ENCODE results near the gene MATN1.
"Not testable (repeated sequence)": the region's sequence is repeated elsewhere in the genome, so short reads cannot be mapped to it uniquely, and the experiment has no call there.

MATN1 gene

GRCh38 chr1:30723331-30723755 lies at the start of gene MATN1:
Gene MATN1 (minus strand): TSS chr1:30723585. CDS start chr1:30723551, 34 bp downstream.
- DNase-seq (ENCODE audit: low spot score) = no peak

GRCh38 chr1:30771005-30771404 lies 47.6 kb upstream of the MATN1 start:
- no peak for DNase-seq (ENCODE audit: low spot score)

DNA sequence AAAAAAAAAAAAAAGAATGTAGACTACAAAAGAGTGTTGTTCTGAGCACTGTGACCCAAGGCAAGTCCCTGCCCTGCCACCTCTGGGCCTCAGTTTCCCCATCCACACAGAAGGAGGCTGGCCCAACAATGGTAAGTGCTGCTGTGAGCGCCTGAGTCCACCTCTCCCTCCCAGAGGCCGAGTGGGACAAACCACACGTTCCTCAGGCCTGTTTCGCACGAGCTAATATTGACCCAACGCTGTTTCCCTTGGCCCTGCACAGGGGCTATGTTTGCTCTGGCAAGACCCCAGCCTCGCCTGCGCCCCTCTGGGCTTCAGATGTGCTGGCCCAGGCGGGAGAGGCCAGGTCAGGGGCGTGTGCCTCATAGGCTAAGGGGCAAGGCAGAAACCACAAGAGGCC lies 46.8 kb upstream of the MATN1 start:
- DNase-seq (ENCODE audit: low spot score) = no peak

- DNase-seq (ENCODE audit: low spot score) = no peak
These were observed 45.7 kb upstream of the MATN1 start for GRCh38 chr1:30768830-30769718.

DNA sequence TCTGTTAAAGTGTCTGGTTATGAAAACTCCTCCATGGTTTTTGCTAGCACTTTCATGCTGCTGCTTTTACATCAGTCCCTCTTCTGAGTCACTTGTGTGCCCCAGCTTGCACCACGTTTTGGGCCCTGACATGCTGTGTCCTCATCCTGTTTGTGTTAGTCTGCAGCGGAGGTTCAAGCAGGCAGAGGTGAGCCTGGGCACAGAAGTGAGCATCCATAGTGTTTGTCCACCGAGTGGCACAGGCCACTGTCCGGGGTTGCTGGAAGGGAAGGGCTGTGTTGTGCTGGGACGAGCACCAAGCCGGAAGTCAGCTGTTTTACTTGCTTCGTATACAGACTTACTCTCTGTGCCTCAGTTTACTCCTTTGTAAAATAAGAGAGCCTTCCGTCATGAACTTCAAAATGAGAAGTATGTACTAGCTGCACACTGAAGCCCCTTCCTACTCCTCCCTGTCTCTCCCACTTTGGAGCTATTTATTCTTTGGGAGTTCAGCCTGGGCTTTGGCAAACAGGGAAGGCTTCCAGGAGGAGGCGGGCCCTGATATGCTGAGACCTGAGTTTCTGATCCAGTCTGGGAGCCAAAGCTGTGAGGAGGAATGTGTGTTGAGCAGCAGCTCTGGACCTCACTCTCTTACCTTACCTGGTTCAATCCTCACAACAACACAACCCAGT lies 44.9 kb upstream of the MATN1 start:
- DNase-seq (ENCODE audit: low spot score) = no peak

- not testable (repeated sequence) for DNase-seq (ENCODE audit: low spot score)
These were observed 43.6 kb upstream of the MATN1 start for GRCh38 chr1:30766948-30767347.

DNA sequence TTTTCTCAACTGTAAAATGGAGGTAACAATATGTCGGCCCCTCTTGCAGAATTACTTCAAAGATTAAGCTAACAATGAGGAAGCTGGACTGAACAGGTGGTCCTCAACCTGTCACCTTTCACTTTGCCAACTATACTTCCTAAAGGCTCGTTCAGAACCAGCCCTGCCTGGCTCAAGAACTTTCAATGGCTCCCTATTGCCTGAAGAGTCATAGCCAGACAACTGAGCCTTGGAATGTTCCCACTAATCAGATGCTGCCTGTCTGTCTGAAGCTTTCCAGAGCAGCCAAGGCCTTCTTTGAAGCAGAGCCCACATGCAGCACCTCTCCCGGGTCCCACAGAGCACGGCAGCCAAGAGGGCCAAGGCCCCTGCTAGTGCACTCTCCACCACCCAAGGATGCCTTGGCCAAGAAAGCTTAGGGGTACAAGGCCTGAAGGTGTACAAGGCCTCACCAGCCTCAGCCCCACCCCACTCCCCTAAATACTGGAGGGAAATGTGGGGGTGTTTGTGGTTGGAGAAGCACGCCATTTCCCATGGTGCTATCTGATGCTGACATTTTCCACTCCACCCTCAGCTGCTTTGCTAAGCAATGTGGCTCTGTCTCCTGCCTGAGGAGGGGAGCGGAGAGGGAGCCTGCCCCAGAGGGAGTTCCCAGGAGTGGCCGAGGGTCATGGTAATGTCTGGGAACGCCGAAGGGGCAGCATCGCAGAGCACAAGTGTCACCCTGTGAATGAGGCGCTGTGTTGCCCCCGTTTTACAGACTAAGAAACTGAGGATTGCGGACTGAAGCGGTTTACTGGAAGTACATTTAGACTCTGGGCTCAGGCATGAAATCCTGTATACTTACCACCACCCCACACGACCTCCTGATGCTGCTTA lies 42.4 kb upstream of the MATN1 start:
- no peak for DNase-seq (ENCODE audit: low spot score)

DNA sequence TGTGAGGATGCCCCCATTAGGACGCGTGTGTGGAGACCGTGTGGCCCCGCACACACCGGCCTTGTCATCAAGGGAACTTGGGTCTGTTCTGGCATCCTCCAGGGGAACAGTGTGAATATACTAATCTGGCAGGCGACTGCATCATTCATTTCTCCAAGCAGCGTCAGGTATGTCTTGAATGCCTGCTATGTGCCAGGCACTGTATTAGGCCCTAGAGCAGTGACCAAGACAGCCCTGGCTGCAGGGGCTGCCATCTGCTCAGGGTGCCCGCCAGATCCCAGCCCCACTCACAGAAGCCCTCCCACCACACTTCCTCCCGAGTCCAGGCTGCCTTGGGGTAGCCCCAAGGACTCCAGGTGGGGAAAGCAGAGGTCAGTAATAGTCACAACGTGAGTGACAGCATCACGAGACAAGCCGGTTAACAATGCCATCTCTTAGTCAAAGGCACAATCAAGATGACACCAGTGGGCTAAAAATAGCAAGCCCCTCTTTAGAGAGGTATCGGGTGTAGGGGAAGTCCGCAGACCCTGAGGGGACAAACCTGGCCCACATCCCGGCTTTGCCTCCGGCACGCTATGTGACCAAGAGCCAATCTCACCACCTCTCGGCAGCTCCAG lies 41.7 kb upstream of the MATN1 start:
- no peak for DNase-seq (ENCODE audit: low spot score)

- no peak for DNase-seq (ENCODE audit: low spot score)
These were observed 41.0 kb upstream of the MATN1 start for GRCh38 chr1:30764396-30764795.

GRCh38 chr1:30763651-30764248 lies 40.4 kb upstream of the MATN1 start:
- DNase-seq (ENCODE audit: low spot score) = no peak

DNA sequence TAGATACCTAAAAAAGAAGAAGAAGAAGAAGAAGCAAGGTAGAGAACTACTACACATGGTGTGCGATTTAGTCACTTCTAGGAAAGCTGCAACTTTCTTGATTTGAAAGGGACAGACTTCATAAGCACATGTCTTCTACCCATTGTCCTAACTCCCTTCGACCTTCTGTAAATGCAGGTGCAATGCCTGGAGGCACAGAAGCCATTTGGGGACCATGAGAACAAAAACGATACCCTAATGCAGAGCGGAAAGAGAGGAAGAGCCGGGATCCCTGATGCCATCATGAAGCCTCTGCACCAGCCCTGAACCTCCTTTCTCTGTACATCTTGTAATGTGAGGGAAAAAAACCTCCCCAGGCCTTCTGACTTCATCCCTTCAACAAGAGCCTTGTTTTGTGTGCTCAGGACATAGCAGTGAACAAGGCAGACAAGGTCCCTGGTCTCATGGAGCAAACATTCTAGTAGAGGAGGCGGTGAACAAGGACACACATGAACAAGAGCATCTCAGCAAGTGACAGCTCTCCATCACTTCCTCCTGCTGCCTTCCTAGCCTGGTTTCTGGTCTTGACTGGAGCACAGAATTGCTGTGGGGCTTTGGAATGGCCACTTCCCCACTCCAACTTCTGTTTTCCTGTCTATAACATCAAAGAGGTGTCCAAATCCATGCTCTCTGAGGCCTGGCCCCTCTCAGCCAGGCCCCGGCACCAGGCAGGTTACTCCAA lies 39.7 kb upstream of the MATN1 start:
- no peak for DNase-seq (ENCODE audit: low spot score)

DNA sequence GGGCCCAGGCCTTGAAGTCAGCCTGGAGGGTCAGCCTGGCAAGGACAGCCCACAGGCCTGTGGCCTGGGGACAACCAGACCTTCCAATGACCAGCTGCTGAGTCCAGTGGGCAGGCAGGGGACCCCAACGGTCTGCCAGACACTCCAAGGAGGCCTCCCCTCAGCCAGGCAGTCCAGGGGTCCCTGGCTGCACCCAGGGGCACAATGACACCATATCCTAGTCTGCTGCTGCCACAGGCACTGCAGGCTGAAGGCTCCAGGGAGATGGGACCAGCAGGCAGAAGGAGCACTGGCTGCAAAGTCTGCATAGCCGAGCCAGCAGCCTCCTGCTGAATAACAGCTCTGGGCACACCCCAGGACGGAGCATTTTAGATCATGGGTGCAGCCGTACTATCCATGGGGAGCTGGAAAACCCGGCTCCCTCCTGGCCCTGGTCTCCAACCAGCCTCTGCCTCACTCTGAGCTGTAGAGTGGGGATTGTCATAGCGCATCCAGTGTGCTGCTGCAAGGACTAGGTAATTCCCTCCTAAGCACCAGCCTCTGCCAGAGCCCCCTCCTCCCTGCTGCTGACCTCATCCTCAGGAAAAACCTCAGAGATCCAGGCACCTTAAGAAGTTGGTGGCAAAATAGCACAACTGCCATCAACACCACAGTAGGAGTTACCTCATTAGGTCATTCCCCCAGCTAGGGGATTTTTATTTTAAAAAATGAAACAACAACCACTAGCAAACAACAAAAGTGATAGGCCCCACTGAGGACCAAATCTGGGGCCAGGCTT lies 39.0 kb upstream of the MATN1 start:
- DNase-seq (ENCODE audit: low spot score) = no peak

GRCh38 chr1:30761381-30762151 lies 38.2 kb upstream of the MATN1 start:
- no peak for DNase-seq (ENCODE audit: low spot score)

GRCh38 chr1:30760596-30761324 lies 37.4 kb upstream of the MATN1 start:
- DNase-seq (ENCODE audit: low spot score) = no peak

DNA sequence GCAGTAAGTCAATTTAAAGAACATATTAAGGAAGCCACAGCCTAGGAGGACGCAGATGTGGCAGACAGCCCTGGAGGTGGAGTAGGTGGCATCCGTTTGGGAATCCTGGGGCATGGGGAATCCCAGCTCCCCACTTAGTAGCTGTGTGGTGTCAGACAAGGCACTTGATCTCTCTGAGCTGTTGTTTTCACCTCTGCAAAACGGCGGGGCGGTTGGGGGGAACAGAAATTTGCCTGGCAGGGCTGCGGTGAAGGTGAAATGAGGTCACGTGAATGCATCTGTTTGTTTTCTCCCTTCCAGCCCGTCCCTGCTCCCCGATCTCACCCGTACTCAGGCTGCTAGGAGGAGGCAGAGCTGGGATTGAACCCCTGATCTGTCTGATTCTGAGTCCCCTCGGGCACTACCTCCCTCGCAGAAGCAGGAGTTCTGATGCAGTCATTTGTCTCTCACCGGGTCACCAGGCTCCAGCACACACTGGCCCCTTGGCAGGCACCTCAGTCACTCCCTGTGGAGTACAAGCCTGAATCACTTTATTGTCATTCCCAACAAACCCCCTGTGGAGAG lies 36.4 kb upstream of the MATN1 start:
- no peak for DNase-seq (ENCODE audit: low spot score)

DNA sequence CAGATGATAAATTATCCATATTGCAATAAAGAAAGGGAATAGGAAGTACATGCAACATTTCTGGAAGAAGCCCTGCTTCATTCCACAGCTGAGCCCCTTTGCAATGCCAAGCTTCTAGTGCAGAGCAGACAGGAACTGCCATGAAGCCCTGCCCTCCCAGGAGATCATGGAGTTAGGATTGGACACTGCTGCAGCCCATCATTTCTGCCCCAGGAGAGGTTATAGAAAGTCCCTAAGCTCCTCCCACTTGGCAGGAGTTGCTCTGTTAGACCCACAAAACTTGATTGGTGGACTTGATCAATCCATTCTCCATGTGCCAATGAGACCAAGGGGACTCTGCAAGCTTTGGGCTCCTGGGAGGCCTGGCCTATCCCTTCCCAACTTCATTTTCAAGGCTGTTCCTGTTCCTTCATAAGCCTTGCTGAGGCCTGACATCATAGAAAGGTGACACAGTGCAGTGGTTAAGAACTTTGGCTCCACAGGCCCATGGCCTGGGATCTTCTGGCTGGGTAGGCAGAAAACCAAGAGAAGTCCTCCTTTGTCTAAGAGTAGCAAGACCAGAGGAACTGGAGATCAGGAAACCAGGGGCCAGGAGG lies 35.5 kb upstream of the MATN1 start:
- no peak for DNase-seq (ENCODE audit: low spot score)

DNA sequence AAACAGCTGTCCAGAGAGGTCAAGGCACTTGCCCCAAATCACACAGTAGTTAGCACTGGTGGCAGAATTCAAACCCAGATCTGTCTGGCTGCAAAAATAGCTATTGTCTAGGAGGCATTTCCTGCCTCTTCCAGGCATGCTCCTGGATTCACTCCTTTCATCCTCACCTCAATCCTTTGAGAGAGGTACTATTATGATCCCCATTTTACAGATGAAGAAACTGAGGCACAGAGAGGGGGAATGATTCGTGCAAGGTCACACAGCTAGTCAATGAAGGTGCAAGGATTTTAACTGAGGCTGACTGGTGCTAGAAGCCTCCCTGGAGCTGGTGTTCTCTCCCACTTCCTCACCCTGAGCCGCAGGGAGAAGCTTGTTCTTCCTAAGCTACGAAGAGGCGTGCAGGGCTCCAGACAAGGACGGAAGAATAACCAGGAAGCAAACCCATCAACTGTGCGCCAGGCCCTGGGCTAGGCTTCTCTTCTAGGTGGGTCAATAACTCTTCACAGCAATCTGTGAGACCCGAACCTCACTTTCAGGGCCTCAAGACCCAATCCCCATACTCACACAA lies 34.8 kb upstream of the MATN1 start:
- no peak for DNase-seq (ENCODE audit: low spot score)
